PC-9 (cell line): Measurements from ENCODE around the gene WNT9A.
"Not testable (repeated sequence)": the region's sequence is repeated elsewhere in the genome, so short reads cannot be mapped to it uniquely, and the experiment has no call there.

Experiments used
- EZH2 ChIP-seq: fragments of 200-600 bp; sonication (generic); IDR thresholded peaks from 2 replicates; pipeline ENCODE4 v1.8.0; 2017; ENCODE audit warnings: antibody characterized with exemption, low read depth
- TF ChIP-seq, protein P1 (sequence below): fragments of 200-600 bp; sonication (generic); conservative IDR thresholded peaks from 2 replicates; pipeline ENCODE4 v1.6.1; 2017; ENCODE audit warnings: mixed run types, antibody characterized with exemption, mild to moderate bottlenecking, moderate library complexity

DNA sequence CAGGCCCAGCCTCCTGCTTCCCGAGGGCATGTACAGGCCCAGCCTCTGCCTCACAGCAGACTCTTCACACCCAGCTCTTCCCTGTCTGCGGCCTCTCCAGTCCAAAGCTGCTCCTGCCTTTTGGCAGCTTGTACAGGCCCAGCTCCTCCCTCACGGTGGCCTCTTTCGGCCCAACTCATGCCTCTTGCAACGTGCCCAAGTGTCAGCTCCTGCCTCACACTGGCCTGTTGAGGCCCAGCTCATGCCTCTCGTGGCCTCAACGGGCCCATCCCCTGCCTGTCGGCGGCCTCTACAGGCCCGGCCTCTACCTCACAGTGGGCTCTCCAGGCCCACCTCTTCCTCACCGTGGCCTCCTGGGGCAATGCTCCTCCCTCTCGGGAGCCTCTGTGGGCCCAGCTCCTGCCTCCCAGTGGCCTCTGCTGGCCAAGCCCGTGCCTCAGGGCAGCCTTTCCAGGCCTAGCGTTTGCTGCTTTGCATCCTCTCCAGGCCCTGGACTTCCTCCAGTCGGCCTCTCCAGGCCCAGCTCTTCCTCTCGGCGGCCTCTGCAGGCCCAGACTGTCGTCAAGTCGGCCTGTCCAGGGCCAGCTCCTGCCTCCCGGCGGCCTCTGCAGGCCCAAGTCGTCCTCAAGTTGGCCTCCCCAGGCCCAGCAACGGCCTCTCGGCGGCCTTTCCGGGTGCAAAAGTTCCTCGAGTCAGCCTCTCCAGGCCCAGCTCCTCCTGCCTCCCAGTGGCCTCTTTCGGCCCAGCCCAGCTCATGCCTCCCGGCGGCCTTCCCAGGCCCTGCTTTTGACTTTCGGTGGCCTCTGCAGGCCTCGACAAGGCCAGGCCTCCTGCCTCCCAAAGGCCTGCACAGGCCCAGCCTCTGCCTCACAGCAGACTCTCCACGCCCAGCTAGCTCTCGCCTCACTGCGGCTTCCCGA, 22.6 kb upstream of the WNT9A start:
- TF ChIP-seq, protein P1, sequence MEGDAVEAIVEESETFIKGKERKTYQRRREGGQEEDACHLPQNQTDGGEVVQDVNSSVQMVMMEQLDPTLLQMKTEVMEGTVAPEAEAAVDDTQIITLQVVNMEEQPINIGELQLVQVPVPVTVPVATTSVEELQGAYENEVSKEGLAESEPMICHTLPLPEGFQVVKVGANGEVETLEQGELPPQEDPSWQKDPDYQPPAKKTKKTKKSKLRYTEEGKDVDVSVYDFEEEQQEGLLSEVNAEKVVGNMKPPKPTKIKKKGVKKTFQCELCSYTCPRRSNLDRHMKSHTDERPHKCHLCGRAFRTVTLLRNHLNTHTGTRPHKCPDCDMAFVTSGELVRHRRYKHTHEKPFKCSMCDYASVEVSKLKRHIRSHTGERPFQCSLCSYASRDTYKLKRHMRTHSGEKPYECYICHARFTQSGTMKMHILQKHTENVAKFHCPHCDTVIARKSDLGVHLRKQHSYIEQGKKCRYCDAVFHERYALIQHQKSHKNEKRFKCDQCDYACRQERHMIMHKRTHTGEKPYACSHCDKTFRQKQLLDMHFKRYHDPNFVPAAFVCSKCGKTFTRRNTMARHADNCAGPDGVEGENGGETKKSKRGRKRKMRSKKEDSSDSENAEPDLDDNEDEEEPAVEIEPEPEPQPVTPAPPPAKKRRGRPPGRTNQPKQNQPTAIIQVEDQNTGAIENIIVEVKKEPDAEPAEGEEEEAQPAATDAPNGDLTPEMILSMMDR: not testable (repeated sequence)
- not testable (repeated sequence) for TF ChIP-seq EZH2
